Panc1 (cell line): ENCODE data around the gene MARK2. TPM values are rescaled to one million over a fixed set of nuclear protein-coding genes. Genes with fewer than 3 reads are reported as not detected.

Experiments used
- ATAC-seq: fragments of 200-7000 bp; cut with Tn5 transposase; 2 replicates; pipeline ENCODE4 v1.9.1; 2020; ENCODE audit warnings: mild to moderate bottlenecking, moderate library complexity
- BruUV-seq: library from RNA; stranded (reverse); fragments of 400-500 nt; replicated peaks from 2 replicates; lab custom pipeline; 2021; lab: Mats Ljungman, UMichigan
- CTCF ChIA-PET: fragments of 300-600 bp; sonication (Branson Sonifier 250); formaldehyde crosslinking; loops from one replicate; lab custom pipeline; 2022; ENCODE audit warnings: antibody characterized with exemption; lab: Charles Lee
- POLR2A ChIA-PET: fragments of 300-600 bp; sonication (Branson Sonifier 250); formaldehyde crosslinking; loops from one replicate; lab custom pipeline; 2022; ENCODE audit warnings: antibody characterized with exemption; lab: Charles Lee
- DNase-seq: peaks from one replicate; pipeline ENCODE4 v3.0.0-alpha.2; 2010; ENCODE audit warnings: low read depth, low spot score
- H3K27ac ChIP-seq: 2 replicates; pipeline ENCODE4 v1.5.1; 2011; ENCODE audit warnings: mild to moderate bottlenecking, low read length, inconsistent platforms
- H3K27me3 ChIP-seq: fragments of 200-500 bp; sonication (Bioruptor generic); 2 replicates; pipeline ENCODE4 v1.6.0; 2014; ENCODE audit warnings: low read length, inconsistent platforms; ENCODE audit not compliant: control insufficient read depth, insufficient read depth
- H3K36me3 ChIP-seq: fragments of 200-500 bp; sonication (Bioruptor generic); 2 replicates; pipeline ENCODE4 v1.5.1; 2014; ENCODE audit warnings: inconsistent platforms, mild to moderate bottlenecking, low read length, moderate library complexity; ENCODE audit not compliant: control insufficient read depth, insufficient read depth
- H3K4me1 ChIP-seq: 2 replicates; pipeline ENCODE4 v1.5.1; 2011; ENCODE audit warnings: inconsistent platforms, mild to moderate bottlenecking, low read length, moderate library complexity; ENCODE audit not compliant: control insufficient read depth, insufficient read depth
- H3K4me3 ChIP-seq, 2 experiments: 2 replicates each; pipeline ENCODE4 v1.5.1; 2011 to 2012; ENCODE audit warnings: low read depth in 2 of 2, low read length in 2 of 2, mild to moderate bottlenecking in 2 of 2, inconsistent platforms in 1 of 2, moderate library complexity in 1 of 2
- H3K9me3 ChIP-seq: fragments of 200-500 bp; sonication (Bioruptor generic); 2 replicates; pipeline ENCODE4 v1.5.1; 2014; ENCODE audit warnings: low read depth, mild to moderate bottlenecking, inconsistent platforms, low read length, moderate library complexity; ENCODE audit not compliant: control insufficient read depth, insufficient read depth
- POLR2AphosphoS5 ChIP-seq: IDR thresholded peaks from 2 replicates; pipeline ENCODE4 v1.6.1; 2012; ENCODE audit warnings: mild to moderate bottlenecking, low read depth, low read length, moderate library complexity
- SIN3A ChIP-seq: IDR thresholded peaks from 2 replicates; pipeline ENCODE4 v1.6.1; 2012; ENCODE audit warnings: low read depth, mild to moderate bottlenecking, low read length, moderate library complexity, borderline replicate concordance; ENCODE audit not compliant: insufficient read depth
- TCF7L2 ChIP-seq: IDR thresholded peaks from 2 replicates; pipeline ENCODE4 v1.6.1; 2011; ENCODE audit warnings: mild to moderate bottlenecking, low read depth, low read length, inconsistent platforms
- in situ Hi-C: cut with HindIII; loops from 2 replicates; pipeline ENCODE4 v1.10.0; 2016; ENCODE audit warnings: low sequenced_read_pairs, low pct_unique_long_range_greater_than_20kb
- intact Hi-C: fragments of 100-400 bp; cut with micrococcal nuclease; formaldehyde crosslinking; loops from one replicate; pipeline ENCODE4 v1.10.0; 2022; ENCODE audit not compliant: unreplicated experiment
- total RNA-seq: library from RNA; stranded (reverse); gene quantifications from one replicate; pipeline ENCODE4 v1.2.1, GENCODE V29; 2021; ENCODE audit not compliant: unreplicated experiment
- TF ChIP-seq, protein P1 (sequence below), 2 experiments: IDR thresholded peaks; 2 replicates each; pipeline ENCODE4 v1.6.1; 2011 to 2012; ENCODE audit warnings: low read depth in 2 of 2, control low read depth in 1 of 2, low read length in 1 of 2, mild to moderate bottlenecking in 1 of 2, moderate library complexity in 1 of 2; ENCODE audit not compliant: insufficient read depth in 1 of 2
- TF ChIP-seq, protein P2 (sequence below): fragments of 450-650 bp; IDR thresholded peaks from 2 replicates; pipeline ENCODE4 v1.5.1; 2017; ENCODE audit warnings: mild to moderate bottlenecking

The MARK2 gene
- total RNA-seq, 1 experiment from 2014 or later = 41.1 TPM

DNA sequence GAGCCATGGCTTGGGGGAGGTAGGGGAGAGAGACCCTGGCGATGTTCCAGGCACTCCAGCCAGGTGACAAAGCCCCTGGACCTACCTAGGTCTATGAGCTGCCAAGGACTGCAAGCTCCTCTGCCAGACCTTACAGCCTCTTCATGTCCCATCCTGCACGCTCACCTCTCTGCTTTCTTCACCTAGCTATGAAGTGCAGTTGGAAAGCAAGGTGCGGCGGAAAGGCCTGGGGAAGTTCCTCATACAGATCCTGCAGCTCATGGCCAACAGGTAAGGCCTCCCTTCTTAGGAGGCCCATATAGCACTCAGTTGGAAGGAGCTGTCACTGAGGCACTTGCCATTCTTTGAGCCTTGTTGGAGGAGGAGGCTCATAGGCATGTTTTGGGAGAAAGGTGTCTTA lies 113.7 kb downstream of the MARK2 start:
- H3K4me3 ChIP-seq = no peak overlapping the region
- H3K27me3 ChIP-seq = no peaks in the 10 kb centered on the region
- intact Hi-C loops = no loop called here
- no peak for TF ChIP-seq POLR2AphosphoS5
- TF ChIP-seq TCF7L2 = no peak
- TF ChIP-seq SIN3A = no peak
- TF ChIP-seq, protein P1, sequence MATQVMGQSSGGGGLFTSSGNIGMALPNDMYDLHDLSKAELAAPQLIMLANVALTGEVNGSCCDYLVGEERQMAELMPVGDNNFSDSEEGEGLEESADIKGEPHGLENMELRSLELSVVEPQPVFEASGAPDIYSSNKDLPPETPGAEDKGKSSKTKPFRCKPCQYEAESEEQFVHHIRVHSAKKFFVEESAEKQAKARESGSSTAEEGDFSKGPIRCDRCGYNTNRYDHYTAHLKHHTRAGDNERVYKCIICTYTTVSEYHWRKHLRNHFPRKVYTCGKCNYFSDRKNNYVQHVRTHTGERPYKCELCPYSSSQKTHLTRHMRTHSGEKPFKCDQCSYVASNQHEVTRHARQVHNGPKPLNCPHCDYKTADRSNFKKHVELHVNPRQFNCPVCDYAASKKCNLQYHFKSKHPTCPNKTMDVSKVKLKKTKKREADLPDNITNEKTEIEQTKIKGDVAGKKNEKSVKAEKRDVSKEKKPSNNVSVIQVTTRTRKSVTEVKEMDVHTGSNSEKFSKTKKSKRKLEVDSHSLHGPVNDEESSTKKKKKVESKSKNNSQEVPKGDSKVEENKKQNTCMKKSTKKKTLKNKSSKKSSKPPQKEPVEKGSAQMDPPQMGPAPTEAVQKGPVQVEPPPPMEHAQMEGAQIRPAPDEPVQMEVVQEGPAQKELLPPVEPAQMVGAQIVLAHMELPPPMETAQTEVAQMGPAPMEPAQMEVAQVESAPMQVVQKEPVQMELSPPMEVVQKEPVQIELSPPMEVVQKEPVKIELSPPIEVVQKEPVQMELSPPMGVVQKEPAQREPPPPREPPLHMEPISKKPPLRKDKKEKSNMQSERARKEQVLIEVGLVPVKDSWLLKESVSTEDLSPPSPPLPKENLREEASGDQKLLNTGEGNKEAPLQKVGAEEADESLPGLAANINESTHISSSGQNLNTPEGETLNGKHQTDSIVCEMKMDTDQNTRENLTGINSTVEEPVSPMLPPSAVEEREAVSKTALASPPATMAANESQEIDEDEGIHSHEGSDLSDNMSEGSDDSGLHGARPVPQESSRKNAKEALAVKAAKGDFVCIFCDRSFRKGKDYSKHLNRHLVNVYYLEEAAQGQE (IDR thresholded peaks at IDR 0.05; ENCODE audit: insufficient read depth in 1 of 2, low read depth in 2 of 2, low read length in 1 of 2) = no peak
- TF ChIP-seq, protein P2, sequence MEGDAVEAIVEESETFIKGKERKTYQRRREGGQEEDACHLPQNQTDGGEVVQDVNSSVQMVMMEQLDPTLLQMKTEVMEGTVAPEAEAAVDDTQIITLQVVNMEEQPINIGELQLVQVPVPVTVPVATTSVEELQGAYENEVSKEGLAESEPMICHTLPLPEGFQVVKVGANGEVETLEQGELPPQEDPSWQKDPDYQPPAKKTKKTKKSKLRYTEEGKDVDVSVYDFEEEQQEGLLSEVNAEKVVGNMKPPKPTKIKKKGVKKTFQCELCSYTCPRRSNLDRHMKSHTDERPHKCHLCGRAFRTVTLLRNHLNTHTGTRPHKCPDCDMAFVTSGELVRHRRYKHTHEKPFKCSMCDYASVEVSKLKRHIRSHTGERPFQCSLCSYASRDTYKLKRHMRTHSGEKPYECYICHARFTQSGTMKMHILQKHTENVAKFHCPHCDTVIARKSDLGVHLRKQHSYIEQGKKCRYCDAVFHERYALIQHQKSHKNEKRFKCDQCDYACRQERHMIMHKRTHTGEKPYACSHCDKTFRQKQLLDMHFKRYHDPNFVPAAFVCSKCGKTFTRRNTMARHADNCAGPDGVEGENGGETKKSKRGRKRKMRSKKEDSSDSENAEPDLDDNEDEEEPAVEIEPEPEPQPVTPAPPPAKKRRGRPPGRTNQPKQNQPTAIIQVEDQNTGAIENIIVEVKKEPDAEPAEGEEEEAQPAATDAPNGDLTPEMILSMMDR = no peak
- in situ Hi-C loops = no loop called here
- BruUV-seq = no TSS peak
- ATAC-seq (no peak), DNase-seq (no peak)
- no peaks in the 10 kb centered on the region for H3K9me3 ChIP-seq
- POLR2A ChIA-PET = interaction anchor here (0.6 kb wide), 1 partner anchor 120 kb away, joined by 18 read pairs; no protein-coding TSS in a partner anchor
- CTCF ChIA-PET = interaction anchor here (0.6 kb wide), 1 partner anchor 195 kb away, joined by 4 read pairs; no protein-coding TSS in a partner anchor
- H3K27ac ChIP-seq = no peak overlapping the region
- H3K4me1 ChIP-seq = no peaks in the 10 kb centered on the region
- H3K36me3 ChIP-seq = peaks cover 10% of the 10 kb centered on the region; the same call in 1 of the 2 replicates

DNA sequence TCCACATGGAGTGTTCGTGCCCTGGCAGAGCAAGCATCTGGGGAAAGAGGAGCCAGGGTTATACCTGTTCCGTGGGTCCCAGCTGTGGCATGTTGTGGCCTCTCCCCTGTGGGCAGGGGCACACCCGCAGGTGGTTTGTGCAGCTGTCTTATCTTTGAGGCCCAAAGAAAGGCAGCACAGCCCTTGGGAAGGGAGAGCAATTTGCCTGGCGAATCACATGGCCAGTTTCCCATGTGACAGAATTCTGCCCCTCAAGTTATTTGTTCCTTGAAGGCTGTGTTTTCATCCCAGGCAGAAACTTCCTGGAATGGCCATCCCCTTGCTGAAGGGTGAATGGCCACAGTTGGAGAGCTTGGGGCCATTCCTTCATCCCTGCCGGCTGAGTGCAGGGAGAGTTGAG lies 119.1 kb downstream of the MARK2 start:
- DNase-seq (no peak), ATAC-seq (no peak)
- Histone ChIP-seq H3K4me1 (peaks cover 5% of the 10 kb centered on the region; the same call in 1 of the 2 replicates), H3K27me3 (no peaks in the 10 kb centered on the region), H3K4me3 (no peak overlapping the region), H3K36me3 (peaks cover 5% of the 10 kb centered on the region), H3K27ac (no peak overlapping the region), H3K9me3 (no peaks in the 10 kb centered on the region)
- ChIA-PET CTCF (interaction anchor here (0.5 to 0.8 kb wide), 2 partner anchors 12 to 80 kb away, joined by 3 to 6 read pairs; no protein-coding TSS in a partner anchor), POLR2A (no interaction called here)
- BruUV-seq = no TSS peak
- in situ Hi-C loops (no loop called here), intact Hi-C loops (no loop called here)
- TF ChIP-seq, protein P1 (IDR thresholded peaks at IDR 0.05; ENCODE audit: insufficient read depth in 1 of 2, low read depth in 2 of 2, low read length in 1 of 2) = no peak
- TF ChIP-seq TCF7L2 (no peak), SIN3A (no peak), POLR2AphosphoS5 (no peak)
- TF ChIP-seq, protein P2 = no peak
